A673 (cell line): Measurements from ENCODE around the gene UNC45A. TPM values are rescaled to one million over a fixed set of nuclear protein-coding genes. Genes with fewer than 3 reads are reported as not detected.

ENCODE experiments used
- BruUV-seq: library from RNA; stranded (reverse); fragments of 400-500 nt; replicated peaks from 2 replicates; lab custom pipeline; 2021; lab: Mats Ljungman, UMichigan
- CTCF ChIA-PET: fragments of 300-600 bp; sonication (Branson Sonifier 250); formaldehyde crosslinking; loops from one replicate; lab custom pipeline; 2022; ENCODE audit warnings: antibody characterized with exemption; lab: Charles Lee
- POLR2A ChIA-PET: fragments of 300-600 bp; sonication (Branson Sonifier 250); formaldehyde crosslinking; loops from one replicate; lab custom pipeline; 2022; ENCODE audit warnings: antibody characterized with exemption; ENCODE audit not compliant: low non-redundant PET; lab: Charles Lee
- DNase-seq: peaks from one replicate; pipeline ENCODE4 v3.0.0-alpha.2; 2015; ENCODE audit warnings: low spot score
- H3K27ac ChIP-seq: fragments of 200-600 bp; sonication (generic); 2 replicates; pipeline ENCODE4 v1.5.1; 2016; ENCODE audit warnings: mixed run types, low read depth, mild to moderate bottlenecking, mixed read lengths, antibody characterized with exemption, low read length; ENCODE audit not compliant: poor library complexity, severe bottlenecking
- H3K27me3 ChIP-seq: fragments of 200-600 bp; sonication (generic); replicated peaks from 2 replicates; pipeline ENCODE4 v1.6.1; 2017; ENCODE audit warnings: mixed run types, low read depth, mild to moderate bottlenecking, mixed read lengths, antibody characterized with exemption, low read length; ENCODE audit not compliant: insufficient read depth, poor library complexity
- H3K36me3 ChIP-seq: fragments of 200-600 bp; sonication (generic); 2 replicates; pipeline ENCODE4 v1.6.1; 2016; ENCODE audit warnings: mixed run types, mild to moderate bottlenecking, mixed read lengths, antibody characterized with exemption, low read length; ENCODE audit not compliant: insufficient read depth, poor library complexity, severe bottlenecking
- H3K4me1 ChIP-seq: fragments of 200-600 bp; sonication (generic); 2 replicates; pipeline ENCODE4 v1.6.1; 2017; ENCODE audit warnings: mixed run types, mild to moderate bottlenecking, mixed read lengths, antibody characterized with exemption, low read length; ENCODE audit not compliant: insufficient read depth, poor library complexity, severe bottlenecking
- H3K4me3 ChIP-seq: fragments of 200-600 bp; sonication (generic); 2 replicates; pipeline ENCODE4 v1.5.1; 2016; ENCODE audit warnings: low read depth, mixed run types, mild to moderate bottlenecking, mixed read lengths, low read length; ENCODE audit not compliant: poor library complexity, severe bottlenecking
- H3K9me3 ChIP-seq: fragments of 200-600 bp; sonication (generic); 2 replicates; pipeline ENCODE4 v1.6.1; 2016; ENCODE audit warnings: mixed run types, low read depth, mild to moderate bottlenecking, mixed read lengths, antibody characterized with exemption, low read length; ENCODE audit not compliant: poor library complexity, severe bottlenecking
- CTCF ChIP-seq: fragments of 300-800, 200-600 bp; sonication (generic); conservative IDR thresholded peaks from 2 replicates; pipeline ENCODE4 v1.5.1; 2017; ENCODE audit warnings: low read depth, mild to moderate bottlenecking, antibody characterized with exemption, low read length, moderate library complexity, mixed read lengths
- EZH2 ChIP-seq: fragments of 200-600 bp; sonication (generic); IDR thresholded peaks from 2 replicates; pipeline ENCODE4 v1.6.1; 2017; ENCODE audit warnings: borderline replicate concordance, low read depth, mild to moderate bottlenecking, mixed read lengths, antibody characterized with exemption, low read length; ENCODE audit not compliant: poor library complexity, severe bottlenecking
- intact Hi-C: fragments of 100-400 bp; cut with micrococcal nuclease; formaldehyde crosslinking; loops from one replicate; pipeline ENCODE4 v1.10.0; 2022; ENCODE audit not compliant: unreplicated experiment
- total RNA-seq: library from RNA; stranded (reverse); gene quantifications from 2 replicates; pipeline ENCODE4 v1.2.3, GENCODE V29; 2021

Gene UNC45A
- total RNA-seq, 1 experiment from 2014 or later, result 74.4 TPM

DNA sequence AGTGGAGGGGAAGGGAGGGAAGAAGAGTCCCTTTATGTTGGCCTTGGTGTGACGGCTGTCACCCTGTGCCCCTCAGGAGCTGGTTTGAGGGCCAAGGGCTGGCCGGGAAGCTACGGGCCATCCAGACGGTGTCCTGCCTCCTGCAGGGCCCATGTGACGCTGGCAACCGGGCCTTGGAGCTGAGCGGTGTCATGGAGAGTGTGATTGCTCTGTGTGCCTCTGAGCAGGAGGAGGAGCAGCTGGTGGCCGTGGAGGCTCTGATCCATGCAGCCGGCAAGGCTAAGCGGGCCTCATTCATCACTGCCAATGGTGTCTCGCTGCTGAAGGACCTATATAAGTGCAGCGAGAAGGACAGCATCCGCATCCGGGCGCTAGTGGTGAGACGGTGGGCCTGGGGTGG, 11.5 kb downstream of the UNC45A start:
- Histone ChIP-seq H3K9me3 (no peaks in the 10 kb centered on the region), H3K4me1 (no peaks in the 10 kb centered on the region), H3K4me3 (no peak overlapping the region), H3K27me3 (no peaks in the 10 kb centered on the region), H3K27ac (no peak overlapping the region), H3K36me3 (peaks cover 46% of the 10 kb centered on the region)
- TF ChIP-seq CTCF (no peak), EZH2 (no peak)
- CTCF ChIA-PET, result interaction anchor here (0.6 kb wide), 1 partner anchor 11 kb away, joined by 4 read pairs; no protein-coding TSS in a partner anchor
- POLR2A ChIA-PET, result no interaction called here
- no peak for DNase-seq
- intact Hi-C loops, result no loop called here
- BruUV-seq, result no TSS peak

GRCh38 chr15:90946941-90947576, 12.0 kb downstream of the UNC45A start:
- CTCF ChIA-PET, result interaction anchor here (0.6 kb wide), 1 partner anchor 12 kb away, joined by 4 read pairs; no protein-coding TSS in a partner anchor
- no peaks in the 10 kb centered on the region for H3K27me3 ChIP-seq
- no peak overlapping the region for H3K4me3 ChIP-seq
- H3K27ac ChIP-seq, result no peak overlapping the region
- intact Hi-C loops, result no loop called here
- peaks cover 46% of the 10 kb centered on the region for H3K36me3 ChIP-seq
- no peak for DNase-seq
- no peak for TF ChIP-seq EZH2
- TF ChIP-seq CTCF, result no peak
- POLR2A ChIA-PET, result no interaction called here
- H3K4me1 ChIP-seq, result no peaks in the 10 kb centered on the region
- BruUV-seq, result no TSS peak
- H3K9me3 ChIP-seq, result no peaks in the 10 kb centered on the region

DNA sequence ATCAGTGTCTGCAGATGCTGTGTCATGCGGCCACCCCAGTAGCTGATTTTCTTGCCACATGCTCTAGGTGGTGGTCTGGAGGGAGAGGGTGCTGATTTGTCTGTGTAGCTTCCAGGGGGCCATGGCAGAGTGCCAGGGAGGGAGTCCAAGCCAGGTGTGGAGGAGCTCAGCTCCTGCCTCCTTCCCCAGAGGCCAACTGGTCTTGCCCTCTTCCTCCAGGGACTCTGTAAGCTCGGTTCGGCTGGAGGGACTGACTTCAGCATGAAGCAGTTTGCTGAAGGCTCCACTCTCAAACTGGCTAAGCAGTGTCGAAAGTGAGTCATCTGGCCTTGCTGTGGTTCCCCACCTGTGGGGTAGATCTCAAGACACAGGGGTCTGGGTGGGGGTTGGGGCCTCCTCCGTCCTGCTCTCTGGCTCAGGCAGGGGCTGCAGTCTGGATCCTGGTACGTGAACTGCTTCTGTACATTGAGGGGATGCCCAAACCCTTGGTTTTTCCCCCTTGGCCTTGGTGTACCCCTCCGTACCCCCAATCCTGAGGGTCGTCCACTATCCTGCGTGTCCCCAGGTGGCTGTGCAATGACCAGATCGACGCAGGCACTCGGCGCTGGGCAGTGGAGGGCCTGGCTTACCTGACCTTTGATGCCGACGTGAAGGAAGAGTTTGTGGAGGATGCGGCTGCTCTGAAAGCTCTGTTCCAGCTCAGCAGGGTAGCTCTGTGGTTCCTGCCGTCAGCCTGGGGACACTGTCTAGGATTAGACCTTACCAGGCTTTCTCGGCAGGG, 12.7 kb downstream of the UNC45A start:
- Histone ChIP-seq H3K27me3 (no peaks in the 10 kb centered on the region), H3K36me3 (peaks cover 41% of the 10 kb centered on the region), H3K27ac (no peak overlapping the region), H3K9me3 (no peaks in the 10 kb centered on the region), H3K4me1 (no peaks in the 10 kb centered on the region), H3K4me3 (no peak overlapping the region)
- intact Hi-C loops, result no loop called here
- CTCF ChIA-PET, result interaction anchor here (0.6 kb wide), 1 partner anchor 9 kb away, joined by 21 read pairs; no protein-coding TSS in a partner anchor
- no TSS peak for BruUV-seq
- no peak for DNase-seq
- TF ChIP-seq EZH2 (no peak), CTCF (no peak)
- POLR2A ChIA-PET, result no interaction called here
